ENCODE measurements around the gene FZD10.

DNA sequence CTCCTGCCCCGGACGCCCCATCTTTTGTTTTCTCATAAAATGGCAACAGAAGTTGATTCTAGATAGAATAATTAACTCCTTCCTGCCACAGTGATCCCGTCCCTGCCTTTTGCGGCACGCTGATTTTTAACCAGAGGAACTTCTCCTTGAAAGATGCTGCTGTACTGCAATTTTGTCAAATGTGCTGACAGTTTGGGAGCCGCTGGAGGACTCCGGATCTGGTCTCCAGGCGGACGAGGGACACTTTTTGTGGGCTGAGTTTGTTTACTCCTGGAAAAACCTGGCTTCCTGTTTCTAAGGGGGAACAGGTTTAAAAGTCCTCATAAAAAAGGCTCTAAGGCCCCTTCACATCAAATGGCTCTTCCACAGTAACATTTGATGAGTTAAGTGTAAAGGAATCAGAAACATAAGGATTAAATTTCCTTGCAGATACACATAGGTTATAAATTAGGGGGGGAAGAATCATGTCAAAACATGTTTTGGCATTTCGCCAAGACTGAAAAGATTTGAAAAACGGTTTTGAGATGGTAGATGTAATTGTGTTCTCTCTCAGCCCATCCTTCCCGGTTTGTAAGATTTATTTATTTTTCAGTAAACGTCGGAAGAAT lies 15.5 kb downstream of the FZD10 start:
- TF ChIP-seq, protein P1, sequence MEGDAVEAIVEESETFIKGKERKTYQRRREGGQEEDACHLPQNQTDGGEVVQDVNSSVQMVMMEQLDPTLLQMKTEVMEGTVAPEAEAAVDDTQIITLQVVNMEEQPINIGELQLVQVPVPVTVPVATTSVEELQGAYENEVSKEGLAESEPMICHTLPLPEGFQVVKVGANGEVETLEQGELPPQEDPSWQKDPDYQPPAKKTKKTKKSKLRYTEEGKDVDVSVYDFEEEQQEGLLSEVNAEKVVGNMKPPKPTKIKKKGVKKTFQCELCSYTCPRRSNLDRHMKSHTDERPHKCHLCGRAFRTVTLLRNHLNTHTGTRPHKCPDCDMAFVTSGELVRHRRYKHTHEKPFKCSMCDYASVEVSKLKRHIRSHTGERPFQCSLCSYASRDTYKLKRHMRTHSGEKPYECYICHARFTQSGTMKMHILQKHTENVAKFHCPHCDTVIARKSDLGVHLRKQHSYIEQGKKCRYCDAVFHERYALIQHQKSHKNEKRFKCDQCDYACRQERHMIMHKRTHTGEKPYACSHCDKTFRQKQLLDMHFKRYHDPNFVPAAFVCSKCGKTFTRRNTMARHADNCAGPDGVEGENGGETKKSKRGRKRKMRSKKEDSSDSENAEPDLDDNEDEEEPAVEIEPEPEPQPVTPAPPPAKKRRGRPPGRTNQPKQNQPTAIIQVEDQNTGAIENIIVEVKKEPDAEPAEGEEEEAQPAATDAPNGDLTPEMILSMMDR (IDR thresholded peaks at IDR 0.05 in 8 of 11, conservative IDR thresholded peaks at IDR 0.05 in 3 of 11) = no peak
- TF ChIP-seq POLR2A (IDR thresholded peaks at IDR 0.05) = no peak

Measured in spleen (tissue), 7 donors.